HG02840 (cell line): ENCODE results near the gene ARFGEF2.
A peak's percentile ranks its signal among the peaks of the same experiment; 100 is the strongest.
"Not testable (repeated sequence)": the region's sequence is repeated elsewhere in the genome, so short reads cannot be mapped to it uniquely, and the experiment has no call there.

Experiments
- ATAC-seq: cut with Tn5 transposase; IDR thresholded peaks from one replicate; pipeline ENCODE4 v1.9.1; 2021; ENCODE audit warnings: mild to moderate bottlenecking, moderate library complexity, moderate number of reproducible peaks; ENCODE audit not compliant: unreplicated experiment, low FRiP score

Gene ARFGEF2

GRCh38 chr20:48921168-48921882 is at the start of gene ARFGEF2:
ARFGEF2 (plus strand) TSS chr20:48921711; CDS start chr20:48921890, 179 bp downstream.
- ATAC-seq: peak; percentile 80

DNA sequence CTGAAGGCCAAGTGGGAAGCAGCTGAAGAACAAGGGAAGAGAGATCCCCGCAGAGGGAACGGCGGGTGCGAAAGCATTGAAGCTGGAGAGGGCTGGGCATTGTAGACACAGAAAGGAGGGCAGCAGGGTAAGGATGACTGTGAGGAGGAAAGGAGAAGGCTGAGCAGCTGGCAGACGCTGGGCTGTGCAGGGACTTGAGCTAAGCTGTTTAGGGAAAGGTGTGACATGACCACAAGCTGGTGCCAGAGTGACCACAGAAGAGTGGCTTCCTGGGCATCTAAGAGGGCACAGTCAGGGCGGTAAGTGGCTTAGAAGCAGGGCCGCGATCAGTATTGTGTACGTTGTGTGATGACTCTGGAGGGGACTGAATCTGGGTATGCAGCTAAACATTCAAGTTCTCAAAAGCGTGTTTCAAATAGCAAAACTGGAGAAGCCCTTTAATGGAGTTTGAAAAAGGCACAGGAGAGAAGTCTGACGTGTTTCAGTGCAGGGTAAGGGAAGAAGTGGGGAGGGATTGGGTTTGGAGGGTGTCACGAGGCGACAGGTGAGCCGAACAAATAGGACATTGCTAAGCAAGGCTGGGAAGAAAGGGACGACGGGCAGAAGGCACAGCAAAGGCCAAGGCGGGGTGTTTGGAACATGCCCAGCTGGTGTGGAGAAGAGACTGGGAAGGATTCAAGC is 46.1 kb upstream of the ARFGEF2 start:
- ATAC-seq: no peak

DNA sequence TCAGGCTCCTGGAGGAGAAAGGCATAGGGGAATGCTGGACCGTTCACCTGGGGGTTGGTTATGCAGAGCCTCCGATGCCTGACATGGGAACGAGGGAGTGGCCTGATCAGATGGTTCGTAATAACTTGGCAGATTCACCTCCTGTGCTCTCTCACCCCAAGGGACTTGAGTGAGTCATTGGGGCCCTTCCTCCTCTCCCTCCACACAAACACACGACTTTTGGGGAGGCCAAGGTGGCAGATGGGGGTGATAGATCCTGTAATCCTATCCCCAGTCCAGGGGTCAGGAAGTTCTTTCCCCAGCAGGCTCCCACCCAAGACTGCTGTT is 45.6 kb upstream of the ARFGEF2 start:
- no peak for ATAC-seq

DNA sequence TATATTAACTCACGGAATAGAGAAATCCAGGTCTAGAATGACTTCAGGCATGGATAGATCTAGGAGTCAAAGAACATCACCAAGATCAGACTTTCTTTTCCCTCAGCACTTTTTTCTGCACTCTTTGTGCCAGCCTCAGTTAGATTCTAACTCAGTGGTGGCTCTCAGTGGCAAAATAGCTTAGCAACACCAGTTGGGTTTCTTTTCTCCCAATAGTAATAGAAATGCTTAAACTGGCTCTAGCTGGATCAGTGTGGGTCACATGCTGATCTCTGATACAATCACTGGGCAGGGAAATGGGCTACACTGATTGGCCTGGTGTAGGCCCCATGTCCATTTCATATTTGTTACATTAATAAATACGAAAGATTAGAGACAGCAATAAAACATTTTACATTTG is 44.2 kb upstream of the ARFGEF2 start:
- ATAC-seq: no peak

DNA sequence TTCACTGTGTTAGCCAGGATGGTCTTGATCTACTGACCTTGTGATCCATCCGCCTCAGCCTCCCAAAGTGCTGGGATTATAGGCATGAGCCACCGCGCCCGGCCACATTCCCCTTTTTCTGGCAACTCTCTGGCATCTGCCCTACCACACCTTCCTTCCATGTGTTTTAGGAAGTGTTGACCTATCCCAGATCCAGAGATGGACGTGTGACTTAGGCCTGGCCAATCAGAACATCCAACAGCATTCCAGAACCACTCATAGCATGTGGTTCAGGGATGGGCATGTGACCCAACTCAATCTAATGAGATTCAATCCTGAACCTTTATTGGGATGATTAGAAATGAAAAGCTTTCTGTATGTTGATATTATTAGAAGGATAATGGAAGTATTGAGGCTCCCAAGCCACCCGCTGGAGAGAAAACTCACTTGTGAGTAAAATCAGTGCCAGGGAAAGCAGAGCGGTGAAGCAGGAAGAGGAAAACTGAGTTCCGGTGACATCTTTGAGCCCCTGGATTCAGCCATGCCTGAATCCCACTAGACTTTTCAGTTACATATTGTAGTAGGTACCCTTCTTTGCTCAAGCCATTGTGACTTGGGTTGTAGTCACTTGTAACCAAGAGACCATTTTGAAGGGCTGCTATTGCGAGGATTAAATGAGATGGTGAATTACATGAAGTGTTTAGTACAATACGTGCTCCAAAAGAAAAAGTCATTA is 42.8 kb upstream of the ARFGEF2 start:
- no peak for ATAC-seq

DNA sequence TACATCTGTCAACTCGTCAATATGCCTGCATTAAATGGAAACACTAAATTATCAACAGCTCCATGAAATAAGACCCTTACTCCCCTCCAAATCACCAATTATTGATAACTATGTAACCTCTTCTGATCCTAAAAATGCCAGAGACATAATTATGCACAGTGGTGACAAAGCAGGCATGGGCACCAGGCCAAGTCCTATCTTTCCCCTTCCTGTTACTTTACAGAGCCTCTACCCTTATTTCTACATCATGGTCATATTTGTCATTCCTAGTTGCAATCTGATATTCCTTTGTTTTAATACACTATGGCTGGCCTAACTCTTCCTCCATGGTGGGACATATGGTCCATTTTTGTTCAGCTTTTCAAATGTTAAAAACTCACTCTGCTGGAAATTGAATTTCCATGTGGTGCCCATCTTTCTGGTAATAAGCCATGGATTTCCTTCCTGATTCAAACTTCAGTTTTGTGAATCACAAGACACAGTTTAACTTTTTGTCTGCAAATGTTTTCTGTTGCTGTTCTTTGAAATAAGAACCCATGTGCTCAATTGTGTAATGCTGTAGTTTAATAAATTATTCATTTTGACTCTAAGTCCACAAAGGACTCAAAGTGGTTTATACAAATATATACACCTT is 41.8 kb upstream of the ARFGEF2 start:
- ATAC-seq: no peak

DNA sequence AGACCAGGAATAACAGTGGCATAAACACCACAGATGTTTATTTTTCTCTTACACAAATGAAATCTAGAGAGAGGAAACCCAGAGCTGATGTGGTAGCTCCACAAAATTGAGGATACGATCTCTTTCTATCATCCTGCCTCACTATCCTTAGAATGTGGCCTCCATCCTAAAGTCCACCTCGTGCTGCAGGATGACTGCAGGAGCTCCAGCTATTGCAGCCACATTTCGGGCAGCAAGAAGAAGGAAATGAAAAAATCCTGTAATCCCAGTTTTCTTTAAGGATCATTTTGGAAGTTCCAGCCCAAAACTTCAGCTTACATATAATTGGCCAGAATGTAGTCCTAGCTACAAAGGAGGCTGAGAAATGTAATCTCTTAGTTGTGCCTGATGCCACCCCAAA is 41.2 kb upstream of the ARFGEF2 start:
- no peak for ATAC-seq

DNA sequence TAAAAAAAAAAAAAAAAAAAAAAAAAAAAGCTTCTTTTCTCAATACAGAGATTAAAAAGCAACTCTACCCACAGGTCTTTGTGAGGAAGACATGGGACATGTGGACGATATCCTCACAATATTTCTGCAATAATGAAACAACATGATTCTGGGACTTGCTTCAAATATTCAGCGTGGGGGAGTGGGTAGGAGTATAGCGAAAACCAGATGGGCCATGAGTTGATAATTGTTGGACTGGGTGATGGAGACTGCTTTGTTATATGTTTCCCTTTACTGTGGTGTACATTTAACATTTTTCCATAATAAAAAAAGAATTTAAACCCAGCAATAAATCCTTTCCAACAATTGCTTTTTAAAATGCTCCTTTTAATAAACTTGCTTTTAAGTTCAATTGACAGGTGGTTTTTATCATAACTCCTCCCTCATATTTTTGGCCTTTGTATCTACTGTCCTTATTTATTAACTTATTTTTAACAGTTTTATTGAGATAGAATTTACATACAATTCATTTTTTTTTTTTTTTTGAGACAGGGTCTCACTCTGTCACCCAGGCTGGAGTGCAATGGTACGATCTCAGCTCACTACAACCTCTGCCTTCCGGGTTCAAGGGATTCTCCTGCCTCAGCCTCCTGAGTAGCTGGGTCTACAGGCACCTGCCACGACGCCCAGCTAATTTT is 40.4 kb upstream of the ARFGEF2 start:
- ATAC-seq: no peak

GRCh38 chr20:48885237-48885636 is 36.3 kb upstream of the ARFGEF2 start:
- no peak for ATAC-seq

DNA sequence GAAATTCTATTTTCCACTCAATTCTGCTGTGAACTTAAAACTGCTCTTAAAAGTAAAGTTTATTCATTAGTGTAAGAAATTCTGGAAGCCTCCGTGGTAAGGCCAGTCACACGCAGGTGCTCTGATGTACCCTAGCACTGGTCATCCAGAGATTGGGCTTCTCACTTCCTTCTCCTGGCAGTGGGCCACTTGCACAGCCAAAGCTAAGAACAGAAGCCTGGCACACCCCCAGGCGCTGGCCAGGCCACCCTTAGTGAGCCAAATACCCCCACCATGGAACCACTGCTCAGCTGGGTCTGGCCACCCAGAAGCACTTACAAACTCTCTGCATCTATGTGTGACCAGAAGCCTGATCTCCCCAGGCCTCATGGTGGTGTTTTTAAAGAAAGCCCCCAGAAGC is 35.3 kb upstream of the ARFGEF2 start:
- ATAC-seq: no peak

- ATAC-seq: no peak
Observed at GRCh38 chr20:48886811-48887210, 34.7 kb upstream of the ARFGEF2 start.

- ATAC-seq: not testable (repeated sequence)
Observed at GRCh38 chr20:48888517-48888916, 33.0 kb upstream of the ARFGEF2 start.

DNA sequence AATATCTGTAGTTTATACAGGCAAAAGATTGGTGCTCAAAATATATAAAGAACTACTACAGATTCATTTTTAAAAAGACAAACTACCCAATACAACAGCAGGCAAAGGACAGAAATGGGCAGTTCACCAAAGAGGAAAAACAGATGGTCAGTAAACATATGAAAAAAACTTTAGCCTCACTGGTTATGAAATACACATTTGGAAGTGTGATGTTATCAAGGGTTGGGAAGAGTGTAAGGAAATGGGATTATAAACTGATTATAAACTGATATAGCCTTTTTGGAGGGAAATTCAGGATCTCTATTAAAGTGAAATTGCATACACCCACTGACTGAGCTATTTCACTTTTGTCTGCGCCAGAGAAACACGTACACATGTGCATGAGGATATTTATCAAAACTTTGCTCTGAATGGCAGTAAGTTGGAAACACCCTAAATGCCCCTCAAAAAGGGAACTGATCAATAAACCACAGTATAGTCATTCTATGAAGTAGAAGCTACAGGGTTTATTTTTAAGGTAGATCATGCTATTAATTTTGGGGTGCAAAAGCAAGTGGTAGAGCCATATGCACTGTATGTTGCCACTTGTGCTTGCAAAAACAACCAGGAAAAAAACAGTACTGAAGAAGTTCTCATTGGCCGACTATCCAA is 32.2 kb upstream of the ARFGEF2 start:
- no peak for ATAC-seq

- ATAC-seq: no peak
Observed at GRCh38 chr20:48891235-48892048, 30.1 kb upstream of the ARFGEF2 start.

DNA sequence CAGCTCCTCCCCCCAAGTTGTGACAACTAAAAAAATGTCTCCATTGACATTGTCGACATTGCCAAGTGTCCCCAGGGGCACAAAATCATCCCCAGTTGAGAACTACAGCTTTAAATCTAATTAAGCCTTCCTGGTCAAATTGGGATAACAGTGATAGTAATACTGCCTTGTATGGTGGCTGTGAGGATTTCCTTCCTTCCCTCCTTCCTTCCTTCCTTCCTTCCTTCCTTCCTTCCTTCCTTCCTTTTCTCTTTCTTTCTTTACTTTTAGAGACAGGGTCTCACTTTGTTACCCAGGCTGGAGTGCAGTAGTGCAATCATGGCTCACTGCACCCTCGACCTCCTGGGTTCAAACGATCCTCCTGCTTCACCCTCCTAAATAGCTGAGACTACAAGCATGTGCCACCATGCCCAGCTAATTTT is 29.5 kb upstream of the ARFGEF2 start:
- ATAC-seq: no peak

- no peak for ATAC-seq
Observed at GRCh38 chr20:48892891-48893290, 28.6 kb upstream of the ARFGEF2 start.

DNA sequence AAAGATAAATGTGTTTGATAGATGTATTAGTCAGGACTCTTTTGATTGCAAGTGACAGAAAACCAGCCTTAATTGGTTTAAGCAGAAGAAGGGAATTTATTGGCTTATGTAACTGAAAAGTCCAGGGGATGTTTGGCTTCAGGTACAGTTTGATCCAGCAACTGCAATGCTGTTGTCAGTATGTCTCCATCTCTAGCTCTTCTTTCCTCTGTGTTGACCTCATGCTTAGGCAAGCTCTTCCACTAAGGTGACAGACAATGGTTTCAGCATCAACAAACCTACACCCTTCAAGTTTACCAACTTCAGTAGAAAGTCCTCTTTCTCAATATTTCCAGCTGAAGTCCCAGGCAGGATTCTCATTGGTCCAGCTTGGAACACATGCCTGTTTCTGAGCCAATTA is 28.1 kb upstream of the ARFGEF2 start:
- no peak for ATAC-seq

DNA sequence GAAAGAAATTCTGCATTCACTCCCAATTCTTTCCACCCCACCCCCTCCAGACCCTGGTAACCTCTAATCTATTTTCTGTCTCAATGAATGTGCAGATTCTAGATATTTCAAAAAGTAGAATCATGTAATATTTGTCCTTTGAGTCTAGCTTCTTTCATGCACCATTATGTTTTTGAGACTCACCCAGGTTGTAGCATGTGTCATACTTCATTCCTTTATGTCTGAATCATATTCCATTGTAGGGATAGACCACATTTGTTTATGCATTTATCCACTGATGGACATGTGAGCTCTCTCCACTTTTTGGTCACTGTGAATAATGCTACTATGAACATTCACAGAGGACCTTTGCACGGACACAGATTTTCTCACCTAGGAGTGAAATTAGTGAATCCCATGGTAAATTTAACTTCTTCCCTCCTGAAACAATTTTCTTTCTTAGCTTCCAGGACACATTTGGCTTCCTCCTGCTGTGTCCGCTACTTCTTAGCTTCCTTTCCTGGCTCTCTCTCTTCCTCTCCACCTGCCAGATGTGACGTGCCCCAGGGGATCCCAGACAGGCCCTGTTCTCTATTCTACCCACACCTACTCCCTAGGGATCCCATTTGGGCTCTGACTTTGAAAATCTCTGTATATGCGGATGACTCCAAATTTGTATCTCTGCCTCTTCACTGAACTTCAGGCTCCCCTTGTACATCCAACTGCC is 24.1 kb upstream of the ARFGEF2 start:
- ATAC-seq: no peak

- ATAC-seq: no peak
Observed at GRCh38 chr20:48898210-48898609, 23.3 kb upstream of the ARFGEF2 start.
